ENCODE results near the gene HAUS5.
"Not testable (repeated sequence)": the region's sequence is repeated elsewhere in the genome, so short reads cannot be mapped to it uniquely, and the experiment has no call there.

The HAUS5 gene

GRCh38 chr19:35612559-35613321 is at the start of gene HAUS5:
Gene HAUS5, plus strand, starts transcription at chr19:35612735. Its CDS starts 60 bp downstream, at chr19:35612795.
- peak; percentile 91 for DNase-seq

DNA sequence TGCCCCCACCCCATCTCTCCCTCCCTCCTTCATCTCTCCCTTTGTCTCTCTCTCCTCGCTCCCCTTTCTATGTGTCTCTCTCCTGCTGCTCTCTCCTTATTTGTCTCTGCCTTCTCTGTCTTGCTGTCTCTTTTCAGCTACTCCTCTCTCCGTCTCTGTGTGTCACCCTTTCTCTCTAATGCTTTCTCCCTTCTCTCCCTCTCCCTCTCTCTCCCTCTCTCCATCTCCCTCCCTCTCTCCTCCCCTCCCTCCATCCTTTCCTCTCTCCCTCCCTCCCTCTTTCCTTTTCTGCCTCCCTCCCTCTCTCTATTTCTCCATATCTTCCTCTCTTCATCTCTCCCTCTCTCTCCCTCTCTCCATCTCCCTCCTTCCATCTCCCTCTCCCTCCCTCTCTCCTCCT is 49.8 kb upstream of the HAUS5 start:
- DNase-seq: no peak

DNA sequence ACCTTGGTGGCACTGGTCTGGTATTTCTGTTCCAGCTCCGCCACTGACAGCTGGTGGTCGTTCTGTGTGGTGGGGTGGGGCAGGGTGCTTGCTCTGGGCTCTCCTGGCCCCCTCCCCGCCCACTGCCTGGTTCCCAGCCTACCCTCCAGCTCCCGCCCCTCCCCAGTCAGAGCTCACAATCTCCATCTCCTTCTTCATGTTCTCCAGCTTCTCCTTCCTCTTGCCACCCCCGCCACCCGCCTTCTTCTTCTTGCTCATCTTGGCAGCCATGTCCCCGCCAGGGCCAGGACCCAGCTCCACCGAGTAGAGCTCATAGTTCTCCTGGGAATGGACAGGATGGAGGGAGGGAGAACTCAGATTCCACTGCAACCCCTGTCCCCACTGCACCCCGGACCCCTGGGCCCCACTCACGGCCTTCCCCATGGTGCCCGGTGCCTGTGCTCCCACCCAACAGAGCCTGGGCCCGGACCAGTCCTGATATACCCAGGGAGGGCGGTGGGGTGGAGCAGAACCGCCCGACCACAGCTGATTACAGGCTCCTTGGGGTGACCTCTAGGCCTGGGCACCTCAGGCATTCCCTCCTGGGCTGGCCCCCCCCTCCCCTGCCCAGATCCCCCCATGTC is 49.2 kb upstream of the HAUS5 start, which contains the start of gene ATP4A:
Gene ATP4A, minus strand, starts transcription at position 452 of the 623 bp plus-strand sequence. Its CDS starts 29 bp downstream, at position 423.
- no peak for DNase-seq

- no peak for DNase-seq
These were observed 47.3 kb upstream of the HAUS5 start for GRCh38 chr19:35565016-35565856.

- no peak for DNase-seq
These were observed 45.8 kb upstream of the HAUS5 start for GRCh38 chr19:35566738-35567137.

GRCh38 chr19:35569281-35569781 is 43.2 kb upstream of the HAUS5 start:
- DNase-seq: no peak

DNA sequence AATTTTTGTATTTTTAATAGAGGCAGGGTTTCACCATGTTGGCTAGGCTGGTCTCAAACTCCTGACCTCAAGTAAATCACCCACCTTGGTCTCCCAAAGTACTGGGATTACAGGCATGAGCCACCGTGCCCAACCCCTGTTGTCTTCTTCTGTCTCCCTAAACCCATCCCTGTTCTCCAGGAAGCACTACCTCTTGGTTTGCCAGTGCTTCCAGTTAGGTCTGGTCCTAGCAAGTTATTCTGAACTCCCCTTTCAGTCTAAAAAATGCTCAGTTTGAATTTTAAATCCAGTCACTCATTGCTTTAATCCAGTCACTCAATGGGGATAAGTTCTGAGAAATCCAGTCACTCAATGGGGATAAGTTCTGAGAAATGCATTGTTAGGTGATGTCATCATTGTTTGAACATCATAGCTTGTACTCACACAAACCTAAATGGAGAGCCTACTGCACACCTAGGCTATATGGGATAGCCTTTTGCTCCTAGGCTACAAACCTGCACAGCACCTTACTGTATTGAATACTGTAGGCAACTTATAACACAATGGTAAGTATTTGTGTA is 41.0 kb upstream of the HAUS5 start:
- no peak for DNase-seq

DNA sequence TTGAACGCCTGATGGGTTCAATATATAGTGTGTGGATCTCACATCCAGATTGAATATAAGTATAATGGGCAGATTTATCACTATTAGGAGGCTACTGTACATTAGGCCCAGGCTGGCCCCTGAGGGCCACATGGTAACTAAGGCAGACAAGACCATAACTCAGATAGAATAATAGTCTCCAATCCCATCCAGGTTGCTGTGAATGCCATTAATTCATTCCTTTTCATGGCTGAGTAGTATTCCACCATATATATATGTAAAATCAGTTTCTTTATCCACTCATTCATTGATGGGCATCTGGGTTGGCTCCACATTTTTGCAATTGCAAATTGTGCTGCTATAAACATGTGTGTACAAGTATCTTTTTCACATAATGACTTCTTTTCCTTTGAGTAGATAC is 34.6 kb upstream of the HAUS5 start:
- DNase-seq: no peak

- no peak for DNase-seq
These were observed 33.8 kb upstream of the HAUS5 start for GRCh38 chr19:35578707-35579106.

GRCh38 chr19:35582760-35583159 is 29.8 kb upstream of the HAUS5 start:
- DNase-seq: no peak

DNA sequence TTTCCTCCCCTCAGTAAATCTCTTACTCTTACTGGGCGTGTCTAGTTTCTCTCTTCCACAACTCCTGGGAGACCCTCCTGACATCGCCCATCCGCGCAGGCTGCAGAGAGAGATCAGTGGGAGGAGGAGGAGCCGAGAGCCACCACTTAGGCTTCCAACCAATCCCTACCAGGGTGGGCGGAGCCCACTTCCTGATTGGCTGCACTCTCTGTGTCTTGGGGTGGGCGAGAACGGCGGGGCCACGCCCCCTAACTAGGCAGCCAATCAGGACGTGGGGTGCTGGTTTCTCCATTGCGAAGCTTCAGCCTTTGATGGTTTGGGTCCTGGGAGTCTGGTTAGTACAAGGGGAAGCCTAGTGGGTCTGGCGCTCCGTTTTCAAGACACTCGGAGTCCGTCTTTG is 26.7 kb upstream of the HAUS5 start, which contains the start of gene PMIS2:
Gene PMIS2, plus strand, starts transcription at position 326 of the 400 bp plus-strand sequence. CDS start 87 bp downstream, outside the sequence.
- DNase-seq: peak; percentile 3

- DNase-seq: no peak
These were observed 25.2 kb upstream of the HAUS5 start for GRCh38 chr19:35587321-35587720.

- no peak for DNase-seq
These were observed 21.7 kb upstream of the HAUS5 start for GRCh38 chr19:35590875-35591274.

DNA sequence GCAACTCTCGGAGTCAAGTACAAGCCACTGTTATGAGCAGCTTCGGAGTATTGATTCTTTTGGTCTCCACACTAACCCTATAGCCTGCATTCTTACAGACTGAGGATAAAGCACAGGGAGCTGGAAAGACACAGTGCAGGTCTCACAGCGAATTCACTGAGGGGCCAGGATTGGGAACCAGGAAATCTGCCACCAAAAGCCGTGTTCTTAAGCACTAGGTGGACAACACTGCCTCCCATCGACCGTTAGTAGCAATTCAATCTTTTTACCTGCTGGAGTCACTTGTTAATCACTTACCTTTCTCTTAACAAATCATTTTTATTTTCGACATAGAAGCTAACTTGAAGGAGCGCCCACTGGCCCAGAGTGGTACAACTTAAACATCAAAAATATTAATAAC is 20.3 kb upstream of the HAUS5 start:
- DNase-seq: peak; percentile 10

DNA sequence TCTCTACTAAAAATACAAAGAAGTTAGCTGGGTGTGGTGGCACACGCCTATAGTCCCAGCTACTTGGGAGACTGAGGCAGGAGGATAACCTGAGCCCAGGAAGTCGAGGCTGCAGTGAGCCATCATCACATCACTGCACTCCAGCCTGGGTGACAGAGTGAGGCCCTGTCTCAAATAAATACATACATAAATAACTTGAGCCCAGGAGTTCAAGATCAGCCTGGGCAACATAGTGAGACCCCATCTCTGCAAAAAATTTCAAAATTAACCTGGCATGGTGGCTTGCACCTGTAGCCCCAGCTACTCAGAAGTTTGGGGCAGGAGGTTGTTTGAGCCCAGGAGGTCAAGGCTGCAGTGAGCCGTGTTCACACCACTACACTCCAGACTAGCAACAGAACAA is 17.5 kb upstream of the HAUS5 start:
- not testable (repeated sequence) for DNase-seq

DNA sequence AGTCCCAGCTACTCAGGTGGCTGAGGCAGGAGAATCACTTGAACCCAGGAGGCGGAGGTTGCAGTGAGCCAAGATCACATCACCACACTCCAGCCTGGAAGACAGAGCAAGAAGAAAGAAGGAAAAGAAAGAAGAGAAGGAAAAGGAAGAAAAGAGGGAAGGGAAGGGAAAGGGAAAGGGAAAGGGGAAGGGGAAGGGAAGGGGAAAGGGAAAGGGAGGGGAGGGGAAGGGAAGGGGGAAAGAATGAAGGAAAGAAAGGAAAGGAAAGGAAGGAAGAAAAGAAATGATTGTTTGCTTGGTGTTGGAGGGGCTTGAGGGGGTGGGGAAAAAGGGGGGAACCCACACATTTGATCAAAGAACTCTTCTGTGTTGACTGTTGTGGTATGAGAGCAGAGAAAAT is 16.6 kb upstream of the HAUS5 start:
- no peak for DNase-seq

DNA sequence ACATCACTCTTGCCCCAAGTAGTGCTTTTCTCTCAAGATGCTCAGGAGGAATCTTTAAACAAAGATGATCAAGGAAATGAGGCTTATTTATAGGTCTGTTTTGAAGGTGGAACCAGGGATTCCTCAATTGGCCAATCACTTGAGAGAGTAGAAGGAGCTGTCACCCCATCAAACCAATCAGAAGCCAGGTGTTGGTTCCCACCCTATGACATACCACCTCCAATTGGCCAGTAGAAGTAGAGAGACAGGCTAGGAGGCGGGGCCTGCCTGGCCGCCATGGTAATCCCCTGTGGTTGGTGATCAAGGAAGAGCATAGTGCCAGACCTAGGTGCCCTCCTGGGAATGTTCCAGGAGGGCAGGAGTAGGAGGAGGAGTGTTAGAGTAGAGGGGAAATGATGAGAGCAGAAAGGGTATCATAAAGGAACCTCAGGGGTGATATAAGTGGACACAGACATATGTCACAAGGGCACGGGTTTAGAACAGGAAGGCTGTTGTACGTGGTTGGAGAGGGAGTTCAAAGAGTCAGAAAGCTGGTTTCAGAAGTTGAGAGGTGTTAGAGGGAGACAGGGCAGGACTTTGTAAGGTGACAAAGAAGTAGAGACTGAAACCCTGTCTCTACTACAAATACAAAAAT is 16.1 kb upstream of the HAUS5 start:
- peak; percentile 6 for DNase-seq

- DNase-seq: no peak
These were observed 10.6 kb upstream of the HAUS5 start for GRCh38 chr19:35601971-35602370.

- DNase-seq: not testable (repeated sequence)
These were observed 8.1 kb upstream of the HAUS5 start for GRCh38 chr19:35604436-35604835.

DNA sequence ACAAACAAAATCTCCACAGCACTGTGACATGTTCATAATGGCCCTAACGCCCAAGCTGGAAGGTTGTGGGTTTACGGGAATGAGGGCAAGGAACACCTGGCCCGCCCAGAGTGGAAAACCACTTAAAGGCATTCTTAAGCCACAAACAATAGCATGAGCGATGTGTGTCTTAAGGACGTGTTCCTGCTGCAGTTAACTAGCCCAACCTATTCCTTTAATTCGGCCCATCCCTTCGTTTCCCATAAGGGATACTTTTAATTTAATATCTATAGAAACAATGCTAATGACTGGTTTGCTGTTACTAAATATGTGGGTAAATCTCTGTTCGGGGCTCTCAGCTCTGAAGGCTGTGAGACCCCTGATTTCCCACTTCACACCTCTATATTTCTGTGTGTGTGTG is 5.4 kb upstream of the HAUS5 start:
- DNase-seq: not testable (repeated sequence)

GRCh38 chr19:35607661-35608060 is 4.9 kb upstream of the HAUS5 start:
- DNase-seq: no peak

GRCh38 chr19:35608251-35608650 is 4.3 kb upstream of the HAUS5 start:
- DNase-seq: no peak

Measured in fibroblast of skin of right quadriceps (primary cell).